GM12878 (cell line): Measurements from ENCODE around the gene LRWD1. TPM values are rescaled to one million over a fixed set of nuclear protein-coding genes. Genes with fewer than 3 reads are reported as not detected.

Experiments used
- ATAC-seq: fragments of 200-7000 bp; cut with Tn5 transposase; 3 replicates; pipeline ENCODE4 v1.9.1; 2020; ENCODE audit warnings: mild to moderate bottlenecking, moderate library complexity
- BruUV-seq: library from RNA; stranded (reverse); fragments of 400-500 nt; replicated peaks from 2 replicates; lab custom pipeline; 2021; lab: Mats Ljungman, UMichigan
- CTCF ChIA-PET: fragments of 300-600 bp; sonication (Branson Sonifier 250); formaldehyde crosslinking; extraction: SDS; loops from one replicate; lab custom pipeline; 2021; ENCODE audit warnings: inconsistent platforms; lab: Yijun Ruan, JAX
- POLR2A ChIA-PET: fragments of 350-600 bp; formaldehyde crosslinking; extraction: SDS; loops from one replicate; lab custom pipeline; 2021; ENCODE audit warnings: inconsistent platforms; lab: Charles Lee
- RAD21 ChIA-PET: fragments of 300-600 bp; sonication (Branson Sonifier 250); formaldehyde crosslinking; loops from one replicate; lab custom pipeline; 2023; ENCODE audit warnings: antibody characterized with exemption; ENCODE audit not compliant: unreplicated experiment; lab: Charles Lee
- SMC1A ChIA-PET: fragments of 300-600 bp; sonication (Branson Sonifier 250); formaldehyde crosslinking; loops from one replicate; lab custom pipeline; 2023; ENCODE audit not compliant: unreplicated experiment, uncharacterized antibody; lab: Charles Lee
- DNase-seq: peaks from one replicate; pipeline ENCODE4 v3.0.0-alpha.2; 2011; ENCODE audit warnings: low read depth, low spot score
- FAIRE-seq: peaks from 3 replicates; lab custom pipeline; 2011; peaks lifted over from hg19 to GRCh38; lab: Jason Lieb, UNC
- H2AFZ ChIP-seq: 2 replicates; pipeline ENCODE4 v1.6.0; 2011; ENCODE audit warnings: low read depth, low read length, control low read depth; ENCODE audit not compliant: control insufficient read depth
- H3K27ac ChIP-seq: 2 replicates; pipeline ENCODE4 v1.5.1; 2011; ENCODE audit warnings: control low read depth; ENCODE audit not compliant: control insufficient read depth, insufficient read depth
- H3K27me3 ChIP-seq, 2 experiments: replicated peaks in 1 of 2; 2 replicates each; pipeline versions ENCODE4 v1.6.0 to v1.6.1; 2011; ENCODE audit warnings: low read length in 1 of 2; ENCODE audit not compliant: control insufficient read depth in 2 of 2, insufficient read depth in 2 of 2
- H3K36me3 ChIP-seq, 2 experiments: 2 replicates each; pipeline ENCODE4 v1.5.1; 2011; ENCODE audit warnings: low read length in 1 of 2; ENCODE audit not compliant: control insufficient read depth in 2 of 2, insufficient read depth in 2 of 2
- H3K4me1 ChIP-seq: 2 replicates; pipeline ENCODE4 v1.6.1; 2011; ENCODE audit warnings: mild to moderate bottlenecking, low read length, moderate library complexity, mixed read lengths; ENCODE audit not compliant: control insufficient read depth, insufficient read depth
- H3K4me2 ChIP-seq: 2 replicates; pipeline ENCODE4 v1.6.0; 2011; ENCODE audit warnings: control low read depth; ENCODE audit not compliant: control insufficient read depth, insufficient read depth
- H3K4me3 ChIP-seq: fragments of 200-600 bp; sonication (generic); 2 replicates; pipeline ENCODE4 v1.5.1; 2016
- H3K79me2 ChIP-seq: 2 replicates; pipeline ENCODE4 v1.6.0; 2011; ENCODE audit warnings: low read length; ENCODE audit not compliant: control insufficient read depth, insufficient read depth
- H3K9ac ChIP-seq: 2 replicates; pipeline ENCODE4 v1.8.0; 2011; ENCODE audit warnings: low read length, control low read depth, mixed read lengths; ENCODE audit not compliant: control insufficient read depth, insufficient read depth
- H3K9me3 ChIP-seq: replicated peaks from 3 replicates; pipeline ENCODE4 v1.5.1; 2011; ENCODE audit warnings: mild to moderate bottlenecking, low read length; ENCODE audit not compliant: control insufficient read depth, insufficient read depth
- H4K20me1 ChIP-seq: 2 replicates; pipeline ENCODE4 v1.6.0; 2011; ENCODE audit not compliant: control insufficient read depth, insufficient read depth
- CHD2 ChIP-seq: IDR thresholded peaks from 2 replicates; pipeline ENCODE4 v1.6.1; 2011; ENCODE audit warnings: low read depth, low read length, improper control_type of control experiment, borderline replicate concordance
- CTCF ChIP-seq, 3 experiments: IDR thresholded peaks in 2 of 3; conservative IDR thresholded peaks in 1 of 3; 2 replicates each; pipeline ENCODE4 v1.5.1; 2011; ENCODE audit warnings: low read depth in 3 of 3, low read length in 3 of 3, mild to moderate bottlenecking in 3 of 3, control low read depth in 2 of 3, moderate library complexity in 2 of 3, inconsistent platforms in 1 of 3, mixed read lengths in 1 of 3; ENCODE audit not compliant: control insufficient read depth in 2 of 3, insufficient read depth in 1 of 3; ENCODE audit errors: extremely low read depth in 1 of 3
- EED ChIP-seq: sonication (generic); IDR thresholded peaks from 2 replicates; pipeline ENCODE4 v1.6.1; 2016; ENCODE audit warnings: antibody characterized with exemption, low read depth
- MEF2A ChIP-seq: IDR thresholded peaks from 2 replicates; pipeline ENCODE4 v1.6.1; 2011; ENCODE audit warnings: low read depth, mild to moderate bottlenecking, low read length, moderate library complexity; ENCODE audit not compliant: insufficient read depth
- MEF2B ChIP-seq: fragments of 450-650 bp; IDR thresholded peaks from 2 replicates; pipeline ENCODE4 v1.6.1; 2018; ENCODE audit warnings: mild to moderate bottlenecking, moderate library complexity; ENCODE audit not compliant: partially characterized antibody, poor library complexity, severe bottlenecking
- NRF1 ChIP-seq: conservative IDR thresholded peaks from 2 replicates; pipeline ENCODE4 v1.6.1; 2011; ENCODE audit warnings: mild to moderate bottlenecking, low read depth, low read length, improper control_type of control experiment
- PAX8 ChIP-seq: fragments of 450-650 bp; IDR thresholded peaks from 2 replicates; pipeline ENCODE4 v1.6.1; 2017; ENCODE audit warnings: mild to moderate bottlenecking, moderate library complexity
- RAD21 ChIP-seq: IDR thresholded peaks from 2 replicates; pipeline ENCODE4 v1.6.1; 2011; ENCODE audit warnings: mild to moderate bottlenecking, low read depth, low read length, moderate library complexity; ENCODE audit not compliant: insufficient read depth
- SMC3 ChIP-seq: IDR thresholded peaks from 2 replicates; pipeline ENCODE4 v1.6.1; 2011; ENCODE audit warnings: low read length, improper control_type of control experiment, borderline replicate concordance
- SRF ChIP-seq, 2 experiments: IDR thresholded peaks; 2 replicates each; pipeline ENCODE4 v1.6.1; 2011; ENCODE audit warnings: low read depth in 2 of 2, low read length in 2 of 2, mild to moderate bottlenecking in 1 of 2, moderate library complexity in 1 of 2
- TCF12 ChIP-seq: IDR thresholded peaks from 2 replicates; pipeline ENCODE4 v1.6.1; 2011; ENCODE audit warnings: low read depth, mild to moderate bottlenecking, low read length
- ZBED1 ChIP-seq: IDR thresholded peaks from 2 replicates; pipeline ENCODE4 v1.6.1; 2016; ENCODE audit warnings: borderline replicate concordance
- ZNF24 ChIP-seq: fragments of 450-650 bp; IDR thresholded peaks from 2 replicates; pipeline ENCODE4 v1.6.1; 2017; ENCODE audit warnings: antibody characterized with exemption, mild to moderate bottlenecking
- WGBS: methylation state at CpG from one replicate; pipeline ENCODE4 v1.1.6; 2016; ENCODE audit warnings: low lambda C conversion rate; ENCODE audit not compliant: insufficient replicate concordance, insufficient coverage; ENCODE audit errors: missing lambda C conversion rate; 5-methylcytosine and 5-hydroxymethylcytosine counted together
- in situ Hi-C: fragments of 300-500 bp; cut with MboI; formaldehyde crosslinking; loops from 9 replicates; pipeline ENCODE4 v1.14.3; 2018; ENCODE audit warnings: mixed read lengths
- intact Hi-C: fragments of 100-400 bp; cut with micrococcal nuclease; formaldehyde crosslinking; loops from one replicate; pipeline ENCODE4 v1.14.2; 2022; ENCODE audit not compliant: unreplicated experiment
- polyA plus RNA-seq, 11 experiments: library from polyadenylated mRNA; depleted of rRNA in 4 of 11; unstranded in 6 of 11; stranded (reverse) in 5 of 11; fragments of >200 nt; fragmentation: Nextera tagmentation in 4 of 11; fragmentation: Illumina TruSeq in 1 of 11; extraction: Ambion mirVana in 4 of 11; extraction: Trizol in 1 of 11; gene quantifications; 1 replicate in 1 of 11; 2 replicates in 10 of 11; pipeline versions ENCODE4 v1.2.1 to v1.2.3, GENCODE V29; 2011 to 2016; ENCODE audit warnings: inconsistent platforms in 2 of 11, missing spikeins in 2 of 11, low read depth in 1 of 11
- total RNA-seq, 4 experiments: library from RNA; depleted of rRNA in 3 of 4; stranded (reverse); fragments of >200 nt in 3 of 4; fragmentation: Illumina TruSeq in 1 of 4; extraction: Trizol in 1 of 4; gene quantifications; 2 replicates each; pipeline versions ENCODE4 v1.2.1 to v1.2.3, GENCODE V29; 2013 to 2021
- TF ChIP-seq, protein P1 (sequence below): fragments of 450-650 bp; formaldehyde crosslinking; IDR thresholded peaks from 2 replicates; pipeline ENCODE4 v1.5.0; 2022; ENCODE audit warnings: mild to moderate bottlenecking, missing genetic modification characterization
- TF ChIP-seq, protein P2 (sequence below): IDR thresholded peaks from 2 replicates; pipeline ENCODE4 v1.6.1; 2011; ENCODE audit warnings: borderline replicate concordance, low read depth, mild to moderate bottlenecking, moderate library complexity, low read length; ENCODE audit not compliant: insufficient read depth, poor library complexity, severe bottlenecking

Gene LRWD1
- total and polyA plus RNA-seq, 10 of the 15 experiments (the other 5 are each of a cell fraction or from before 2014, with no cell fraction given): 0.40 to 64.4 (median 26.1) TPM

- TF ChIP-seq, protein P1, sequence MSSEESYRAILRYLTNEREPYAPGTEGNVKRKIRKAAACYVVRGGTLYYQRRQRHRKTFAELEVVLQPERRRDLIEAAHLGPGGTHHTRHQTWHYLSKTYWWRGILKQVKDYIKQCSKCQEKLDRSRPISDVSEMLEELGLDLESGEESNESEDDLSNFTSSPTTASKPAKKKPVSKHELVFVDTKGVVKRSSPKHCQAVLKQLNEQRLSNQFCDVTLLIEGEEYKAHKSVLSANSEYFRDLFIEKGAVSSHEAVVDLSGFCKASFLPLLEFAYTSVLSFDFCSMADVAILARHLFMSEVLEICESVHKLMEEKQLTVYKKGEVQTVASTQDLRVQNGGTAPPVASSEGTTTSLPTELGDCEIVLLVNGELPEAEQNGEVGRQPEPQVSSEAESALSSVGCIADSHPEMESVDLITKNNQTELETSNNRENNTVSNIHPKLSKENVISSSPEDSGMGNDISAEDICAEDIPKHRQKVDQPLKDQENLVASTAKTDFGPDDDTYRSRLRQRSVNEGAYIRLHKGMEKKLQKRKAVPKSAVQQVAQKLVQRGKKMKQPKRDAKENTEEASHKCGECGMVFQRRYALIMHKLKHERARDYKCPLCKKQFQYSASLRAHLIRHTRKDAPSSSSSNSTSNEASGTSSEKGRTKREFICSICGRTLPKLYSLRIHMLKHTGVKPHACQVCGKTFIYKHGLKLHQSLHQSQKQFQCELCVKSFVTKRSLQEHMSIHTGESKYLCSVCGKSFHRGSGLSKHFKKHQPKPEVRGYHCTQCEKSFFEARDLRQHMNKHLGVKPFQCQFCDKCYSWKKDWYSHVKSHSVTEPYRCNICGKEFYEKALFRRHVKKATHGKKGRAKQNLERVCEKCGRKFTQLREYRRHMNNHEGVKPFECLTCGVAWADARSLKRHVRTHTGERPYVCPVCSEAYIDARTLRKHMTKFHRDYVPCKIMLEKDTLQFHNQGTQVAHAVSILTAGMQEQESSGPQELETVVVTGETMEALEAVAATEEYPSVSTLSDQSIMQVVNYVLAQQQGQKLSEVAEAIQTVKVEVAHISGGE (CRISPR knock-in tag): no peak
- no peak for TF ChIP-seq ZBED1
Measured at GRCh38 chr7:102449136-102449535, 15.6 kb upstream of the LRWD1 start (continued).

DNA sequence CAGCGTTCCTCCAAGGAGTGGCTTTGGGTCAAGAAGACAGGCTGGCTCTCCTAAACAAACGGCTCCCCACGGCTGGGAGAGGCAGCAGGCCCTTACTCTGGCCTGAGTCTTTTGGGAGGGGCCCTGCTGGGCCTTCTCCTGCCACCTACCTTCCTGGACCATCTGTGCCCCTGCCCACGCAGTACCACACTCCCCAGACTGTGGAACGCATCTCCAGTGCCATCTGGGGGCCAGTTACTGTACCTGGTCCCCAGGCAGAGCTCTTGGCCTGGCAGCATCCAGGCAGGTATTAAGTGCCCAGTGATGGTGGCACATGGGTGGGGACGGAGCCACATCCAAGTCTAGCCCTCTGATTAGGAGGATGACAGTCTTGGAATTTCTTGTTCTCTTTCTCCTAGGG lies 14.5 kb upstream of the LRWD1 start:
- Histone ChIP-seq H3K79me2 (peaks cover 3% of the 10 kb centered on the region; the same call in 1 of the 2 replicates), H3K27me3 (no peaks in the 10 kb centered on the region), H3K36me3 (peaks cover 8 to 20% of the 10 kb centered on the region in 2 experiments; a peak in 3 of 4 replicates), H3K27ac (no peak overlapping the region), H3K4me3 (no peak overlapping the region), H3K4me2 (no peak overlapping the region), H3K9ac (no peak overlapping the region), H2AFZ (no peak overlapping the region), H3K9me3 (no peaks in the 10 kb centered on the region), H4K20me1 (no peaks in the 10 kb centered on the region), H3K4me1 (peaks cover 10% of the 10 kb centered on the region)
- 50% methylated on average over 6 of the region's 6 CpGs for WGBS
- in situ Hi-C loops: loop anchor here (5.0 to 10.0 kb wide), 2 partner anchors 45 to 163 kb away; partner anchors contain the start of gene SH2B2
- DNase-seq (no peak), FAIRE-seq (no peak), ATAC-seq (peak; percentile 91)
- RAD21 ChIA-PET: interaction anchor here (0.6 to 3.7 kb wide), 12 partner anchors 13 to 171 kb away, joined by 3 to 40 read pairs (median 4); partner anchors contain the start of gene PRKRIP1
- intact Hi-C loops: loop anchor here (1.0 kb wide), 1 partner anchor 46 kb away; no protein-coding TSS in a partner anchor
- no TSS peak for BruUV-seq
- CTCF ChIA-PET: interaction anchor here (0.7 to 5.4 kb wide), 14 partner anchors 9 to 171 kb away, joined by 3 to 101 read pairs (median 5); partner anchors contain the start of genes ALKBH4, LRWD1 and PRKRIP1
- SMC1A ChIA-PET: interaction anchor here (0.5 to 2.7 kb wide), 11 partner anchors 8 to 171 kb away, joined by 3 to 27 read pairs (median 6); partner anchors contain the start of gene PRKRIP1
- POLR2A ChIA-PET: interaction anchor here (0.6 to 2.0 kb wide), 4 partner anchors 16 to 53 kb away, joined by 3 to 4 read pairs (median 3); no protein-coding TSS in a partner anchor
- no peak for TF ChIP-seq ZNF24
- 0 out of 2 replicates have a peak, but pooled peaks have one; percentile 30 for TF ChIP-seq EED
- TF ChIP-seq RAD21: peak; percentile 80
- TF ChIP-seq MEF2B: no peak
- TF ChIP-seq, protein P2, sequence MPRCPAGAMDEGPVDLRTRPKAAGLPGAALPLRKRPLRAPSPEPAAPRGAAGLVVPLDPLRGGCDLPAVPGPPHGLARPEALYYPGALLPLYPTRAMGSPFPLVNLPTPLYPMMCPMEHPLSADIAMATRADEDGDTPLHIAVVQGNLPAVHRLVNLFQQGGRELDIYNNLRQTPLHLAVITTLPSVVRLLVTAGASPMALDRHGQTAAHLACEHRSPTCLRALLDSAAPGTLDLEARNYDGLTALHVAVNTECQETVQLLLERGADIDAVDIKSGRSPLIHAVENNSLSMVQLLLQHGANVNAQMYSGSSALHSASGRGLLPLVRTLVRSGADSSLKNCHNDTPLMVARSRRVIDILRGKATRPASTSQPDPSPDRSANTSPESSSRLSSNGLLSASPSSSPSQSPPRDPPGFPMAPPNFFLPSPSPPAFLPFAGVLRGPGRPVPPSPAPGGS: peak; percentile 20
- peak; percentile 80; the same call in 1 of the 2 replicates for TF ChIP-seq SMC3
- no peak for TF ChIP-seq PAX8
- no peak for TF ChIP-seq CHD2
- TF ChIP-seq MEF2A: no peak
- TF ChIP-seq SRF (IDR thresholded peaks at IDR 0.05; ENCODE audit: low read depth in 2 of 2, low read length in 2 of 2): no peak
- 0 out of 2 replicates have a peak, but pooled peaks have one; percentile 12 for TF ChIP-seq TCF12
- peak; percentile 59 to 76 (median 66) for TF ChIP-seq CTCF (IDR thresholded peaks at IDR 0.05 in 2 of 3, conservative IDR thresholded peaks at IDR 0.05 in 1 of 3; ENCODE audit: control insufficient read depth in 2 of 3, extremely low read depth in 1 of 3, insufficient read depth in 1 of 3, low read depth in 3 of 3, low read length in 3 of 3)
- TF ChIP-seq NRF1: no peak
